ENCODE results near the gene ALK.

The ALK gene

DNA sequence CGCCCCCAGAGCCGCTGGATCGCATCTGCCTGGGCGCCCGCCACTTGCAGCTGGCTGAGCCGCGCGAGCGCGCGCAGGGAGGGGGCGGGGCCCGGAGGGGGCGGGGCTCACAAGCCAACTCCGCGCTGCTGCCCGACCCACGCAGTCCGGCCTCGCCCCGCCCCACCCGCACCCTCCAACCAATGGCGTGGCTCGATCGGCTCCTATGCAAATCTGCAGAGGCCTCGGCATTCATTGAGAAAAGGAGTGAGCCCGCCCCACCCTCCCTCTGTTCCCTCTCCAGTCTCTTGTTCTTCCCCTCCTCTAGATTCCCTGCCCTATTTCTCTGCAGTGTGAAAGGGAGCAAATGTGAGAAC, at the start of gene ALK:
ALK (minus strand) TSS at position 27 of the 356 bp plus-strand sequence. CDS start 927 bp downstream, outside the sequence.
- peak in 1 of 2 donors; percentile 14 for DNase-seq (ENCODE audit: low read depth in 2 of 2, low spot score in 1 of 2)

DNA sequence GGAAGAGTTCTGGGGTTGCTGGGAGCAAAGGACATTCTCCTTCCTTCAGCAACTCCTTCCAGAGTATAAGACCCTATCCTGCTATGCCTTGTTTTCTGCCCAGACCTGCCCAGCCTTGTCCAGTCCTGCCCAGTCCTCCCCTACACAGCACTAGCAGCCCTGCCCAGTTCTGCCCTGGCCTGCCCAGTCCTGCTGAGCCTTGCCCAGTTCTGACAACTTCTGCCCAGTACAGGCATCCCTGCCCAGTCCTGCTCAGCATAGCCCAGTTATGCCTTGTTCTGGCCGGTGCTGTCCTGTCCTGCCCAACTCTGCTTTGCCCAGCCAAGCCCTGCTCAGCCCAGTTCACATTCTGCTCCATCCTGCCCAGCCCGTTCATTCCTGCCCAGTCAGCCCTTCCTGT, 44.9 kb upstream of the ALK start:
- DNase-seq (ENCODE audit: low read depth in 2 of 2, low spot score in 1 of 2) = no peak

DNA sequence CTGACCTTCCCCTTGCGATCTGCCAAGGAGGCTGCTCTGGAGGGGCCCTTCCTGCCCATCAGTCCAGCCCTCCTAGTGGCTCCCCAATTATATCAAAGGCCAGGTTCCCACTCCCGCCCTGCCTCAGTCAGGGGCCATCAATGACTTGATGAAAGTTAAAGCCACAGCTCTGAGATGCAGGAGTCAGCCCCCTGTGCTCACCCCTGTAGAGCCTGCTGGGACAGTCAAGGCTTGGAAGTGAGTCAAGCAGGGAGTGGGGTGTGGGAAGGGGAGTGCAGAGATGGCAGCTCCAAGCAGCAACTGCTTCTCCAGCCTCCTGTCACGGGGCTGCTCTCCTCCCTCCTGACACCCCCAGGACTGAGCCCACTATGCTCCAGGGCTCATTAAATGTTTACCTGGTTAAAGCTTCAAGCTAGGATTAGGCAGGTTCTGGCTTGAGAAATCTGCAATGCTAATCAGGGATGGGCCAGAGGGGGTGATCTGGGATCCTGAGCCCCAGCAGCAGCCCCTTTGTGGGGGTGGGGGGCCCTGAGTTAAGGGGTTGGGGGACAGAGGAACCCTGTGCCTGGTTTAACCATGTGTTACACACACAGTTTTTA, 42.7 kb upstream of the ALK start:
- DNase-seq (ENCODE audit: low read depth in 2 of 2, low spot score in 1 of 2) = no peak

DNA sequence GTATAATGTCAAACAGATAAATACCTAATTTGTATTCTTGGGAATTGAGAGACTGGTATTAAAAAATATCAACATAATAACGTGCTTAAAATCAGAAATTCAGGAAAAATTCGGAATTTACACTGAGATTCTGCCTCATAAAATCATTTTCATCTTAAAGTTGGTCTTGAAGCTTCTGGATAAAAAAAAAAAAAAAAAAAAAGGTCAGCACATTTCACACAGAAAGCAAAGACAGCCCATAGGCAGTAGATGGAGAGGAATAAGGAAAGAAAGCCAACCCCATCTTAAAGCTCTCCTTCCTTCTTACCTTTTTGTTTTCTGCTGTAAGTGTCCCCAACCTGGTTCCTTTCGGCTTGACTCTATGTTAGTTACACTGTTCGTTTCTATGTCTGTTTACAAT, 41.5 kb upstream of the ALK start:
- DNase-seq (ENCODE audit: low read depth in 2 of 2, low spot score in 1 of 2) = no peak

DNA sequence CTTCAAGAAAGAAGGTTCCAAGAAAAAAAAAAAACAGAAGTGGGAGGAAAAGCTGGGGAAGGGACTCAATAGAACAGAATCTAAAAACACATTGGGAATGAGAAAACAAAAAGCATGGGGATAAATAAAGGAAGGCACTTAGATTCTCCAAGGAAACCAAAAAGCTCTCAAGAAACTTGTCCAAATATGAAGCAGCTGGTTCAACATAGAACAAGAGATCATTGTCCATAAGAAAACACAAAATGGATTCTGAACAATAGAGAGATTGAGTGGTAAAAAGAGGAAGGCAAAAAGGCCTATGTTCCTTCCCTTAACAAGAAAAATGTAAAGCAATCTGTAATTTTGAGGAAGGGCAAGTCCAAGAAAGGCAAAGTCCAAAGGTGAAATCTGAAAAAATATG, 32.9 kb upstream of the ALK start:
- DNase-seq (ENCODE audit: low read depth in 2 of 2, low spot score in 1 of 2) = no peak

DNA sequence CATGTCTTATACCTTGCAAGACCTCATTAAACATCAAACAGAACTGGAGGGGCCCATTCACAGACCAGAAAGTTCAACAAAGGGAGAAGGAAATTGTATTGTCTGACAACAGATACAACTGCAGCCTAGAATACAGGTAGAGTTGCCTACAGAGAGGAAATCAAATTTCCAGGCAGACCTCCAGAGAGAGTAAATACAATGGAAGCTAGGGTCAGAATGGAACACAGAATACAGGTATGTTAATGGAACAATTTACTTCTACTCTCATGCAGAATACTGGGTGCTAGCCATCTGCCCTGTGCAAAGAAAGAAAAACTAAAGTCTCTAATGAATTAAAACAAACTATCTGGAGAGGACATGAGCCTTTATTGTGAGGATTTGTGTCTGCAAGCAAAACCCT, 31.6 kb upstream of the ALK start:
- no peak for DNase-seq (ENCODE audit: low read depth in 2 of 2, low spot score in 1 of 2)

DNA sequence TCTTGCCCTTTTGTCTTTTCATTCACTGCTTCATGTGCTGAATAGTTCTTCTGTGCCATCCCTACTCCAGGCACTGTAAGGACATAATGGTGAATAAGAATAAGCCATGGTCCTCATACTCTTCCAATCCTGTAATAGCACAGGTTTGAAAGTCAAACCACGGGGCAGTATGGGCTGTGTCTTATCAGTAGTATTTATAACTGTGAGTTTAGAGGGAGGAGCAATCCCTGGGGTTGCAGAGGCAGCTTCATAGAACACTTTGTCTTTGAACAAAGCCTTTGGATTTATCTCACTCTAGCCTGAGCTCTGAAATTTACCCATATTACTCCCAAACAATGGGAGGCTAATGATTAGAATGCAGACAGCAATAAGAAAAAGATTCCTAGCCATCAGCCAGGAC, 30.2 kb upstream of the ALK start:
- no peak for DNase-seq (ENCODE audit: low read depth in 2 of 2, low spot score in 1 of 2)

DNA sequence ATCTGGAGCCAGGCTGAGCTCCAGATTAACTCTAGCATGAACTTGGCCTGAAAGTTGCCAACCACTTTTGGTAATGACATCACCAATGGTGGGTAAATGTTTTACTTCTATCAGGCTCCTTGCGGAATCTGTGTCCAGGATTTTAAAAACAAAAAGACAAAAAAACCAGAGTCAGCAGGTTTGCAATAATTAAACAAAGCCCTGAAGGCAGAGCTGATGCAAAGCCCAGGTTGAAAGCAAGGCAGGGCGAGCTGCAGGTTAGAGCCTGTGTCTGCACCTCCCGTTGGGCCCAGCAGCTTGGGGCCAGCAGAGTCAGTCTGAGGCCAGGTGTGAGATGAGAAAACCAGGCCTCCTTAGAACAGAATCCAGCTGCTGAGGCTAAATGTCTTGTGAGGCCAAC, 29.1 kb upstream of the ALK start:
- no peak for DNase-seq (ENCODE audit: low read depth in 2 of 2, low spot score in 1 of 2)

DNA sequence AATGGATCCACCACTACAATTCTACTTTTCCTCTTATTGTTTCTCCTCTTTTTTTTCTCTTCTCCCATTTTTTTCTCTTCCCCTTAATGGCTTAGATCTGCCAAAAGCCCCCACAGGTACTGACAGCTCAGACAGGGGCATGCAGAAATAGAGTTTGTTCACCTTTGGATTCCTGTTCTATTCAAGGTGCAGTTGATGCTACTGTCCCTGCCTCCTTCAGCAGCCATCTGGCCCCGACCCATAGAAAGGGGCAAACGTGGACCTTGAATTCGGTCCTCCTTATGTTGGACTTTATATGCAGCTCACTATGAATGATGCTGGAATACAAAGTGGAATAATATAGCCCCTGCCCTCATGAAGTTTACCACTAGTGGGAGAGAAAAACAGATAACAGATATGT, 27.7 kb upstream of the ALK start:
- no peak for DNase-seq (ENCODE audit: low read depth in 2 of 2, low spot score in 1 of 2)

DNA sequence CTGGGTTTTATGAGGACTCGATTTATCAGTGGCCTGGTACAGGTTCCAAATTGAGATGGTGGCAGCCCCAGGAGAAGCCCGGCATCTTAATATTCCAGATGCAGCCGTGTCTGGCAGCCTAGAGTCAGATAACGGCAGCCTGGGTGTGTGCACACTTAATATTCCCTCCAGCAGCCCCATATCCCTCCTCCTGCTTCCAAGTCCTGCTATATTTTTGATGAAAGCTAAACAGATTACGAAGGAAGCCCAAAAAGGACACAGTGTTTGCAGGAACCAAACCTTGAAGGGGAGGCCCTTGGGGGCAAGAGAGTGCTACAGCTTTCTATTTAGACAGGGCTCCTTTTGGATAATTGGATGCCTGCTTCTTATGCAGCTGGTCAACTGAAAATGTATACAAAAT, 25.1 kb upstream of the ALK start:
- no peak for DNase-seq (ENCODE audit: low read depth in 2 of 2, low spot score in 1 of 2)

DNA sequence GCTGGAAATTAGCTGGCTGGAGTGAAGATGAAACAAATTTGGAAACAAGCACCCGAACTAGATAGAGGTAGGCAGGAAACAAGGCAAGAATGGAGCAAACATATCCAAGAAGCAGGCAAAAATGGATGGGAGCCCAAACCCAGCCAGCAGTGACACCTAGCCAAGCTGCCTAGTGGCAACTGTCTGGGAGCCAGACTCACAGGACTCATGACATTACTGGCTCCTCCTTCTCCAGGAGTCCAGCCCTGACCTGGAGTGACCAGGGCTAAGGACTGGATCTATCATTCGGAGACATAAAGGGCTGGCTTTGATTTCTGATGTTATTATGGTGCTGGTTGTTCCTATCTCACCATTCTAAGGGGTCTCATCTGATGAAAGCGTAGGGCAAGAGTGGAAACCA, 21.3 kb upstream of the ALK start:
- no peak for DNase-seq (ENCODE audit: low read depth in 2 of 2, low spot score in 1 of 2)

DNA sequence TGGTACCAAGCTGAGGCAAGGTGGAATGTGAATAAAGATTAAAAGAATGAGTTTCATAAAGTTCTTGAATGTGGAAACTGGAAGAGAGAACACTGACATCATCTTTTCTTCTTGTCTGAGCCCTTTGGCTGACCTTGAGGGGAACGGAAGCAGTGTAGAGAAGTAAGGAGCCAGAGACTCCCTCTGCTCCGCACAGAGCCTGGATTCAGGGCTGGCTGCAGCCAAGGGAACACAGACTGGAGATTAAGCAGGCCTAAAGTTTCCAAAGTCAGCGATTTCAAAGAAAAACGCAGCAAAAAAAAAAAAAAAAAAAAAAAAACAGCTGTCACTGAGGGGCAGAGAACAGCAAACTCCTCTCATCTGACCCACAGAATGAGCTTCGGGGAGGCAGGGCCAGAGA, 19.3 kb upstream of the ALK start:
- no peak for DNase-seq (ENCODE audit: low read depth in 2 of 2, low spot score in 1 of 2)

DNA sequence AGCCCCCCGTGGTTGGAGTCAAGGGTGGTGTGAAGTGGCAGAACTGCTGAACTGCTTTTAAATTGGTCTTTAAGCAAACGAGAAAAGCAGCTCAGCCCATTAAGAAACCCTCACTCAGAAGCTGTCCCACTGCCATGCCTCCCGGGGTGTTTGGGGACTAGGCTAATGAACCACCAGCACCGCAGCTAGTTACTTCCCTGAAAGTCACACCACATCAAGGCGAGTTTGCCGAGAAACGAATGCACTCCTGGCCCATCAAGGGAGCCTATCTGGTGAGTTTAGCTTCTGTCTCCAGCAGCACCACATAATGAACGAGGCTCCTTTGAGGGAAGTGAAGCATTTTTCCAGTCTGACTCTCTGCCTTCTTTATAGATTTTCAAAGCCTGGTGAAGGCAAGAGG, 14.6 kb upstream of the ALK start:
- no peak for DNase-seq (ENCODE audit: low read depth in 2 of 2, low spot score in 1 of 2)

DNA sequence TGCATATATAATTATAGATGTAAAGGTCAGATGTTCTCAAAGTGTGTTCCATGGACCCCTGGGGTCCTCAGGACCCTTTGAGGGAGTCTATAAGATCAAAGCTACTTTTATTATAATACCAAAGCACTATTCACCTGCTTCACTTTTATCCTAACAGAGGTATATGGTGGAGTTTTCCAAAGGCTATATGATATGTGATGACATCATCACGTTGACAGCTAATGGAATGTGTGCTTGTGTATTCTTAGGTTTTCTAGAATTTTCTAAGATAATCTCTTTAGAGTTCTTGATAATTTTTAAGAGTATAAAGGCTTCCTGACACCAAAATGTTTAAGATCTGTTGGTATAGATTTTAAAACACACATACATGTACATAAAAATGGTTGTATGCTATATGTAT, 10.4 kb upstream of the ALK start:
- no peak for DNase-seq (ENCODE audit: low read depth in 2 of 2, low spot score in 1 of 2)

DNA sequence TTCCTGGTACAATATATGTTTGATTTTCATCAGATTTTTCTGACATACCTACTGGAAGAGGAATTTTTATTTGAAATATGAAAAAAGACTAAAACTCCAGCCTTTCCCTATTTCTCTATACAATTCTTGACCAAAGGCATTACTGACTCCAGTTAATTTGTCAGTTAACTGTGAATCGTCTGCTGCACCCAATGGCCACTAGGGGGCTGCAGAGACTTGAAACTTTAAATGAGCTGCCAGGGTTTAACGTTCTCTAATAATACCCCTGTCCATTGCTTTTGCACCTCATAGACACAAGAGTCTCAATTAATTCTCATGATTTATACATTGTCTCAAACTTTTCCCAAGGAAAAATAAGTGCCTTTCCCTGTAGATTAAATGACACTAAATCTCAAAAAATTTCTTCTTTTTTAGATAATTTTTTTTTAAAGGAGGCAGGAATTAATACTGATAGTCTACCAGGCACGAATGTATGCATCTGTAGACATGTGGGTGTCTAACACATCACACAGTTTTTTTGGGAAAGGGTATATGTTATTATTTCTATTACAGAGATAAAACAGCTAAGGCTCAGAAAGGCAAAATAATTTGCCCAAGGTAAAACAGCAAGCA, 1.8 kb upstream of the ALK start:
- no peak for DNase-seq (ENCODE audit: low read depth in 2 of 2, low spot score in 1 of 2)

DNA sequence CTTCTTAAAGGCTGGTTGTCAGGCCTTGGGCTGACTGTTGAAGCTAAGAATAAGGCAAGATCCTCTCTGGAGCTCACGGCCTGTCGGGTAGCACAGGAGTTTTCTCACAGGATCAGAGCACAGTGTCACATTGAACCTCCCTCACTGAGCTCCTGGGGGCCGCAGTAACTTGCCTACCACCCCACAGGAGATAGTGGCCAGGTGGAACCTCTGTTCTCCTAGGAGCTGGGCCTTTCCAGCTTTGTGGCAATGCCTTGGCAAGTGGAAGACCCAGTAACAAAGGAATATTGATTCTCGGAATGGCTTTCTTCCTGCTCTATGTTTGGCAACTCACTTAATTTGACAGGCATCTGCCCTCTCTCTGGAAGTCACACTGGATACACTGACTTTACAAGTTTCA, 1.2 kb upstream of the ALK start:
- DNase-seq (ENCODE audit: low read depth in 2 of 2, low spot score in 1 of 2) = no peak

DNA sequence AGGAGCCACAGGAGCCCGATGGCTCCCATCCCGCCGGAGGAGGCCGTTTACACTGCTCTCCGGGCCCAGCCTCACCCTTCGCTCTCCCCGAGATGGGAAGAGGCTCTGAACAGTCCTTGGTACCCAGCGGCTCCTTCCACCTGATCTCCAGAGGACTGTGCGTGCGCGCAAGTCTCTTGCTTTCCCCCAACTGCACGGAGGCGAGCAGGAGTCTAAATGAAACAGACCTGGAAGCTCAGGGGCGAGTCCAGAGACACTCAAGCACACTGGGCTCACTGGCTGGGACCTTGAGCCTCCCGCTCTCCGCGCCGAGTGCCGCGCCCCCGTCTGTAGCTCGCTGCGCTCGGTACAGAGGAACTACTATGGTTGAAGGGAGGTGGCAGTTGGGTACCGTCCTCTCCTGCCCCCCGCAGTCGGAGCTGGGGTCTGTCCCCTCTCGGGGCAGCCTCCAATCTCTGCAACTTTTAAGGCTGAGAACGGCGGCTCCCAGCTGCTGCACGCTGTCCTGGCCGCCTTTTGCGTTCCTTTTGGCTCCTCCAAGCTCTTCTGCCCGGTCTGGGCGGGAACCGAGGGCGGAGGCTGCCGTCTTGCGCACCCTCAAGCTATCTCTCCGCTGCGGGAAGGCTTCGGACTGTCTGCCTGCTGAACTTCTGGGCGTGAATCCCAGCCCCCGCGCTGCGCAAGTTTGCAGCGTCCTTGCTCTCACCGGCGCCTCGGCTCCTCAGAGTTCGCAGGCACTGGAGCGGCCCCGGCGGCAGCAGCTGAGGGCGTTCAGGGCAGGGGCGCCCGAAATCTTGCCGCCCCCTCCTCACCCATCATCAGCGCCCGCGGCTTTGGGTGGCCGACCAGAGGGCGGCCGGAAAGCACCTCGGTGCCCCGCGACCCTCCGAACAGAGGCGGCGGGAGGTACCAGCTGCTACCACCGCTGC, 491 bp downstream of the ALK start:
- no peak for DNase-seq (ENCODE audit: low read depth in 2 of 2, low spot score in 1 of 2)

DNA sequence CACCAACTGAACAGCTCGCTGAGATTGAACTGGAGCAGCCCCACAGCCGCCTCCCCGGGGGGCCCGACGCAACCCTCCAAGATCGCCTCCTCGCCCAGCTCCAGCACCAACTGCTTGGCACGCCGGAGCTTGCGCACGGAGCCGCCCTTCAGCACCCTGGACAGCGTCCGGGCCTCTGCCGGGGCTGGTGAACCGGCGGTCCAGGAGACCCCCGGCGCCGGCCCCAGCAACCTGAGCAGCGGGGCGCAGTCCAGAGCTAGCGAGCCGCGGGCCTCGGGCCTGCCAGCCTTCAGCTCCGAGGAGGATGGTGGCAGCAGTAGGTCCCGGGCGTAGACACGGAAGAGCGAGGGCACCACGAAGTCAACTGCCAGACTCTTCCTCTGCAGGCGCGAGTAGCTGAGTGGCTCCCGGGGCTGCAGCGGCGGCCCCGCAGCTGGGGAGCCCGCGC, 1.2 kb downstream of the ALK start:
- DNase-seq (ENCODE audit: low read depth in 2 of 2, low spot score in 1 of 2) = no peak

DNA sequence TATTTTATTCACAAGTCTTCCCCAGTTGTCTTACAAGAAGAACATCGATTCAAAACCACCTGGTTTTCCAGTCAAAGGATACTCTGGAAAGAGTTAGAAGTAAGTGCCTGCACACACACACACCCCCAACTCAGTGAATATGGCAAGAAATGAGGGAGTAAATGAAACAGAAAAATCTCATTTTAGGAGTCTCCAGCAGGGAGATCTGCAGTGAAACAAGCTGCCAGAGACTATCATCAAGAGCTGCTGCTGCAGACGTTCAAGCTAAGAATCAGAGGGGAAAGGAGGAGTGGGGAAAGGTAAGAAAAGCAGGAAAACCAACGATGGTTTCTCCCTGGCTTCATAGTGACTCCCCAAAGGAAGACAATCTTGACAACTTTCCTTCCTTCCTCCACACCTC, 2.4 kb downstream of the ALK start:
- DNase-seq (ENCODE audit: low read depth in 2 of 2, low spot score in 1 of 2) = no peak

DNA sequence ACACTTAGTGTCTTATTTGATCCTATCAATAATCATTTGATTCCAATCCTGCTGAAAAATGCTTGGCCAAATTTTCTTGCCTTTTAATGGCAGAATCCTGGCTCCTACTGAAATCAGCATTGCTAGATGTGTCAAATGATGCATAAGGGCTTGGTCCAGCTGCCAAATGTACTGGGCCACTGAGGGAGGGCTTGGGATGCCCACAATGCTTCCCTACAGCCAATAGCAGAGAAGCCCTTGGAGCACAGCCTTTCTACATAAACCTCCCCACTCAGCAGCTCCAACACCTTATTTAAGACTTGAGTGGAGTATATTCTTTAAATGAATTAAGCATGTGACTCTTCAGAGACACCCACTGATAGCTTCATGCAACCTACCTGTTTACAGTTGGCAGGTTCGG, 3.6 kb downstream of the ALK start:
- no peak for DNase-seq (ENCODE audit: low read depth in 2 of 2, low spot score in 1 of 2)

DNA sequence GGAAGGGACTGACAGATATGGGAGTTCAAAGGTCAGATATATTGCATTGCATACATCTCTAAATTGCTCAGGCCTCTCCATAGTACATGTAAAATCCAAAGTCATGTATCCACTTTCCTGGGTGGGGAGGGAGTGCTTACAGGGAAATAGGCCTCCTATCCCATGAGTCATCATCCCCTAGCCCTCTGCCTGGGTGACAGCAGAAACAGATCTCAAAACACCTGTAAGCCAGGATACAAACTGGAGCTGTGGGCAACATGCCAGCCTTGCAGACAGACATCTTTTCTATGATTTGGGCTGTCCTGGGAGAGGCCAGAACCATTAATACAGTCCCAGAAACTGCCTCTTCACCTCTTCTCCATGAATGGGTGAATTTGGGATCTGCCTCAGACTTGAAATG, 4.8 kb downstream of the ALK start:
- no peak for DNase-seq (ENCODE audit: low read depth in 2 of 2, low spot score in 1 of 2)

DNA sequence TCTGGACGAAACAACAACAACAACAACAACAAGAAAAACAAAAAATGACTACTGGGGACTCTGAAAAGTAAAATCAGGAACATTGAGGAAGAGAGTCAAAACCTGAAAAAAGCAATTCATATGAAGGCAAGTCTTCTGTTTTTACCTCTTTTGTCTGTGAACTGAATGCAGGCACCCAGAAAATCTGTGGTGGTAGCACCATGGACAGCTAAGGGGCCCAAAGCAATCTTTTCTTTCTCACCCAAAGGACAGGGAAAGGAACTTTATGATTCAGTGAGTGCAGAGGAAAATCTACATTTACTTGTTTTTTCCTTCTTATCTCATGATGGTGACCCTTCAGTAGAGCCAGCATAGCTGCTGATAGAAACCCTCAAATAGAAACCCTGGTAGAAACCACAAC, 10.4 kb downstream of the ALK start:
- no peak for DNase-seq (ENCODE audit: low read depth in 2 of 2, low spot score in 1 of 2)
